ENCODE measurements around the gene PCYT2. TPM values are rescaled to one million over a fixed set of nuclear protein-coding genes. Genes with fewer than 3 reads are reported as not detected.
A peak's percentile ranks its signal among the peaks of the same experiment; 100 is the strongest.

PCYT2 gene
- total and polyA plus RNA-seq, 9 of the 15 experiments (the other 6 are each of a cell fraction or from before 2014, with no cell fraction given) = 0.92 to 134 (median 82.5) TPM

GRCh38 chr17:81860756-81861568 is 50.2 kb downstream of the PCYT2 start (continued):
- TF ChIP-seq THRA (IDR thresholded peaks at IDR 0.05) = no peak
- TF ChIP-seq DMBX1 (CRISPR knock-in tag; IDR thresholded peaks at IDR 0.05; ENCODE audit: borderline replicate concordance) = peak; percentile 97
- TF ChIP-seq KLF16 (IDR thresholded peaks at IDR 0.05) = no peak
- TF ChIP-seq NCOA1 (IDR thresholded peaks at IDR 0.05; ENCODE audit: low read depth) = no peak
- TF ChIP-seq IRF9 (tag; IDR thresholded peaks at IDR 0.05) = peak; percentile 84
- no peak for TF ChIP-seq ZNF507 (tag; conservative IDR thresholded peaks at IDR 0.05)
- TF ChIP-seq ZSCAN29 (IDR thresholded peaks at IDR 0.05) = no peak
- TF ChIP-seq BRD4 (IDR thresholded peaks at IDR 0.05) = no peak; the same call in 1 of the 2 replicates
- TF ChIP-seq ZBTB43 (CRISPR knock-in tag; IDR thresholded peaks at IDR 0.05) = no peak
- TF ChIP-seq ZMIZ1 (IDR thresholded peaks at IDR 0.05; ENCODE audit: low read depth in 2 of 2, low read length in 2 of 2) = no peak
- TF ChIP-seq POLR3A (IDR thresholded peaks at IDR 0.05; ENCODE audit: borderline replicate concordance, extremely low read depth, insufficient read depth, insufficient read length) = no peak
- no peak; the same call in 1 of the 2 replicates for TF ChIP-seq NFXL1 (CRISPR knock-in tag; IDR thresholded peaks at IDR 0.05)
- no peak for TF ChIP-seq TAF15 (IDR thresholded peaks at IDR 0.05; ENCODE audit: low read depth, low read length)
- peak; percentile 95 for TF ChIP-seq SMAD3 (CRISPR knock-in tag; conservative IDR thresholded peaks at IDR 0.05)
- TF ChIP-seq ZNF175 (CRISPR knock-in tag; IDR thresholded peaks at IDR 0.05; ENCODE audit: low read depth) = peak; percentile 100
- TF ChIP-seq ETS2 (tag; IDR thresholded peaks at IDR 0.05; ENCODE audit: borderline replicate concordance, poor library complexity, severe bottlenecking) = no peak
- no peak for TF ChIP-seq RBM22 (IDR thresholded peaks at IDR 0.05; ENCODE audit: low read depth, low read length, poor library complexity, severe bottlenecking)
